HG03039 (cell line): ENCODE measurements around the gene PES1.
"Not testable (repeated sequence)": the region's sequence is repeated elsewhere in the genome, so short reads cannot be mapped to it uniquely, and the experiment has no call there.

Experiments
- ATAC-seq: cut with Tn5 transposase; IDR thresholded peaks from one replicate; pipeline ENCODE4 v1.9.1; 2021; ENCODE audit warnings: mild to moderate bottlenecking, moderate library complexity; ENCODE audit not compliant: unreplicated experiment

The PES1 gene

GRCh38 chr22:30578481-30578880 lies 13.2 kb downstream of the PES1 start:
- ATAC-seq: no peak

- ATAC-seq: no peak
These were observed 15.9 kb downstream of the PES1 start for GRCh38 chr22:30575859-30576258.

GRCh38 chr22:30574997-30575671 lies 16.6 kb downstream of the PES1 start:
- no peak for ATAC-seq

GRCh38 chr22:30574095-30574981 lies 17.4 kb downstream of the PES1 start, which contains the start of gene GAL3ST1:
GAL3ST1 (minus strand) TSS chr22:30574665; CDS start chr22:30557392, 17,273 bp downstream.
- no peak for ATAC-seq

GRCh38 chr22:30573594-30574094 lies 18.1 kb downstream of the PES1 start:
- ATAC-seq: no peak

- ATAC-seq: no peak
These were observed 18.7 kb downstream of the PES1 start for GRCh38 chr22:30572840-30573593.

- no peak for ATAC-seq
These were observed 19.5 kb downstream of the PES1 start for GRCh38 chr22:30572210-30572609.

GRCh38 chr22:30569674-30570202 lies 22.0 kb downstream of the PES1 start:
- ATAC-seq: no peak

- ATAC-seq: no peak
These were observed 23.4 kb downstream of the PES1 start for GRCh38 chr22:30568137-30568805.

GRCh38 chr22:30567277-30567676 lies 24.4 kb downstream of the PES1 start:
- not testable (repeated sequence) for ATAC-seq

- no peak for ATAC-seq
These were observed 25.6 kb downstream of the PES1 start for GRCh38 chr22:30566125-30566524.

- no peak for ATAC-seq
These were observed 26.4 kb downstream of the PES1 start for GRCh38 chr22:30565341-30565740.

GRCh38 chr22:30564761-30565119 lies 27.0 kb downstream of the PES1 start:
- no peak for ATAC-seq

GRCh38 chr22:30564045-30564760 lies 27.5 kb downstream of the PES1 start:
- no peak for ATAC-seq

GRCh38 chr22:30562366-30562765 lies 29.3 kb downstream of the PES1 start:
- ATAC-seq: no peak

GRCh38 chr22:30561402-30562189 lies 30.1 kb downstream of the PES1 start:
- ATAC-seq: no peak

- ATAC-seq: not testable (repeated sequence)
These were observed 31.0 kb downstream of the PES1 start for GRCh38 chr22:30560643-30561202.

- no peak for ATAC-seq
These were observed 31.8 kb downstream of the PES1 start for GRCh38 chr22:30559889-30560288.

- no peak for ATAC-seq
These were observed 34.5 kb downstream of the PES1 start for GRCh38 chr22:30557243-30557642.
